AG20443 (cell line): ENCODE results near the gene SMIM27.
"Not testable (repeated sequence)": the region's sequence is repeated elsewhere in the genome, so short reads cannot be mapped to it uniquely, and the experiment has no call there.

Experiments
- DNase-seq: peaks from one replicate; pipeline ENCODE4 v3.0.0; 2012; ENCODE audit warnings: low spot score, mixed read lengths

The SMIM27 gene

GRCh38 chr9:32599021-32599420 lies 46.9 kb downstream of the SMIM27 start:
- not testable (repeated sequence) for DNase-seq
